ENCODE data around the gene CHAC2. TPM values are rescaled to one million over a fixed set of nuclear protein-coding genes. Genes with fewer than 3 reads are reported as not detected.

CHAC2 gene
- total RNA-seq, 1 donor from 2014 or later: 4.7 TPM

GRCh38 chr2:53786705-53787613, 19.4 kb downstream of the CHAC2 start, which contains the start of the genes ASB3 and ERLEC1:
Gene ASB3 (minus strand): TSS chr2:53786953. CDS start chr2:53765572, 21,381 bp downstream.
Gene ERLEC1 (plus strand): TSS chr2:53787044. CDS start chr2:53787211, 167 bp downstream.
- Mint-ChIP-seq H3K9me3 (no peaks in the 10 kb centered on the region), H3K4me1 (ENCODE audit: unreplicated experiment) (peaks cover 22% of the 10 kb centered on the region), H3K27me3 (no peaks in the 10 kb centered on the region), H3K4me3 (peak within 1 kb of the TSS; percentile 98), H3K36me3 (peaks cover 10% of the 10 kb centered on the region), H3K27ac (peak within 1 kb of the TSS; percentile 90)
- TF ChIP-seq, protein P1, sequence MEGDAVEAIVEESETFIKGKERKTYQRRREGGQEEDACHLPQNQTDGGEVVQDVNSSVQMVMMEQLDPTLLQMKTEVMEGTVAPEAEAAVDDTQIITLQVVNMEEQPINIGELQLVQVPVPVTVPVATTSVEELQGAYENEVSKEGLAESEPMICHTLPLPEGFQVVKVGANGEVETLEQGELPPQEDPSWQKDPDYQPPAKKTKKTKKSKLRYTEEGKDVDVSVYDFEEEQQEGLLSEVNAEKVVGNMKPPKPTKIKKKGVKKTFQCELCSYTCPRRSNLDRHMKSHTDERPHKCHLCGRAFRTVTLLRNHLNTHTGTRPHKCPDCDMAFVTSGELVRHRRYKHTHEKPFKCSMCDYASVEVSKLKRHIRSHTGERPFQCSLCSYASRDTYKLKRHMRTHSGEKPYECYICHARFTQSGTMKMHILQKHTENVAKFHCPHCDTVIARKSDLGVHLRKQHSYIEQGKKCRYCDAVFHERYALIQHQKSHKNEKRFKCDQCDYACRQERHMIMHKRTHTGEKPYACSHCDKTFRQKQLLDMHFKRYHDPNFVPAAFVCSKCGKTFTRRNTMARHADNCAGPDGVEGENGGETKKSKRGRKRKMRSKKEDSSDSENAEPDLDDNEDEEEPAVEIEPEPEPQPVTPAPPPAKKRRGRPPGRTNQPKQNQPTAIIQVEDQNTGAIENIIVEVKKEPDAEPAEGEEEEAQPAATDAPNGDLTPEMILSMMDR (conservative IDR thresholded peaks at IDR 0.05): no peak
- DNase-seq (ENCODE audit: extremely low spot score, unreplicated experiment): peak; percentile 89

GRCh38 chr2:53787614-53788289, 20.1 kb downstream of the CHAC2 start:
- peaks cover 16% of the 10 kb centered on the region for H3K4me1 Mint-ChIP-seq (ENCODE audit: unreplicated experiment)

GRCh38 chr2:53793261-53793660, 25.7 kb downstream of the CHAC2 start:
- no peak for DNase-seq (ENCODE audit: extremely low spot score, unreplicated experiment)
- peaks cover 3% of the 10 kb centered on the region for H3K36me3 Mint-ChIP-seq
- TF ChIP-seq, protein P1 (conservative IDR thresholded peaks at IDR 0.05): no peak
- H3K9me3 Mint-ChIP-seq: no peaks in the 10 kb centered on the region
- H3K4me3 Mint-ChIP-seq: no peak overlapping the region
- no peak overlapping the region for H3K27ac Mint-ChIP-seq
- H3K27me3 Mint-ChIP-seq: no peaks in the 10 kb centered on the region
- H3K4me1 Mint-ChIP-seq (ENCODE audit: unreplicated experiment): no peaks in the 10 kb centered on the region

More at GRCh38 chr2:53787614-53788289, 20.1 kb downstream of the CHAC2 start:
- peaks cover 7% of the 10 kb centered on the region for H3K36me3 Mint-ChIP-seq
- DNase-seq (ENCODE audit: extremely low spot score, unreplicated experiment): no peak
- no peaks in the 10 kb centered on the region for H3K9me3 Mint-ChIP-seq
- TF ChIP-seq, protein P1 (conservative IDR thresholded peaks at IDR 0.05): no peak
- no peaks in the 10 kb centered on the region for H3K27me3 Mint-ChIP-seq
- peak overlapping the region; percentile 90 for H3K27ac Mint-ChIP-seq
- H3K4me3 Mint-ChIP-seq: peak overlapping the region; percentile 98

- TF ChIP-seq, protein P1 (conservative IDR thresholded peaks at IDR 0.05): no peak
Observed at GRCh38 chr2:53793821-53794220, 26.2 kb downstream of the CHAC2 start.

GRCh38 chr2:53801547-53801946, 33.9 kb downstream of the CHAC2 start:
- Mint-ChIP-seq H3K9me3 (no peaks in the 10 kb centered on the region), H3K4me1 (ENCODE audit: unreplicated experiment) (peaks cover 5% of the 10 kb centered on the region), H3K4me3 (no peak overlapping the region), H3K27ac (no peak overlapping the region), H3K36me3 (peaks cover 13% of the 10 kb centered on the region), H3K27me3 (no peaks in the 10 kb centered on the region)
- TF ChIP-seq, protein P1 (conservative IDR thresholded peaks at IDR 0.05): no peak
- no peak for DNase-seq (ENCODE audit: extremely low spot score, unreplicated experiment)

More at GRCh38 chr2:53793821-53794220, 26.2 kb downstream of the CHAC2 start:
- no peaks in the 10 kb centered on the region for H3K4me1 Mint-ChIP-seq (ENCODE audit: unreplicated experiment)
- H3K4me3 Mint-ChIP-seq: no peak overlapping the region
- no peaks in the 10 kb centered on the region for H3K9me3 Mint-ChIP-seq
- peaks cover 3% of the 10 kb centered on the region for H3K36me3 Mint-ChIP-seq
- DNase-seq (ENCODE audit: extremely low spot score, unreplicated experiment): no peak
- H3K27ac Mint-ChIP-seq: no peak overlapping the region
- H3K27me3 Mint-ChIP-seq: no peaks in the 10 kb centered on the region

All from type B pancreatic cell (in vitro differentiated cells).